Measurements from ENCODE around the gene TRIM28. TPM values are rescaled to one million over a fixed set of nuclear protein-coding genes. Genes with fewer than 3 reads are reported as not detected.

The TRIM28 gene
- total and polyA plus RNA-seq, 9 of the 15 experiments (the other 6 are each of a cell fraction or from before 2014, with no cell fraction given): 12.1 to 797 (median 490) TPM

GRCh38 chr19:58581227-58582141 is 37.6 kb downstream of the TRIM28 start (continued):
- TF ChIP-seq TCF7 (IDR thresholded peaks at IDR 0.05; ENCODE audit: borderline replicate concordance) (peak; percentile 85; the same call in 1 of the 2 replicates), ZNF143 (CRISPR knock-in tag; IDR thresholded peaks at IDR 0.05) (peak; percentile 56; the same call in 1 of the 2 replicates), RNF2 (IDR thresholded peaks at IDR 0.05) (peak; percentile 72), ATF1 (CRISPR knock-in tag; IDR thresholded peaks at IDR 0.05) (no peak), ATF1 (tag; IDR thresholded peaks at IDR 0.05) (peak; percentile 66), HMGXB4 (CRISPR knock-in tag; IDR thresholded peaks at IDR 0.05) (0 out of 2 replicates have a peak, but pooled peaks have one; percentile 50), TCF3 (CRISPR knock-in tag; IDR thresholded peaks at IDR 0.05) (peak; percentile 62; the same call in 1 of the 2 replicates), AFF1 (IDR thresholded peaks at IDR 0.05; ENCODE audit: low read depth in 1 of 2, partially characterized antibody in 2 of 2) (peak in 1 of 2 experiments; percentile 36), TARDBP (IDR thresholded peaks at IDR 0.05) (0 out of 2 replicates have a peak, but pooled peaks have one; percentile 63), LCOR (CRISPR knock-in tag; IDR thresholded peaks at IDR 0.05) (peak; percentile 73; the same call in 1 of the 2 replicates), MYNN (IDR thresholded peaks at IDR 0.05) (peak; percentile 77; the same call in 1 of the 2 replicates), MYNN (CRISPR knock-in tag; IDR thresholded peaks at IDR 0.05) (no peak), SMAD4 (CRISPR knock-in tag; conservative IDR thresholded peaks at IDR 0.05) (peak; percentile 86), NEUROD1 (IDR thresholded peaks at IDR 0.05; ENCODE audit: borderline replicate concordance, low read depth, low read length, partially characterized antibody) (peak; percentile 13), MEF2D (tag; conservative IDR thresholded peaks at IDR 0.05; ENCODE audit: low read depth) (0 out of 2 replicates have a peak, but pooled peaks have one; percentile 19), FOXJ2 (tag; IDR thresholded peaks at IDR 0.05) (no peak), RB1 (IDR thresholded peaks at IDR 0.05; ENCODE audit: low read depth) (peak; percentile 94), HMGN3 (IDR thresholded peaks at IDR 0.05; ENCODE audit: borderline replicate concordance, extremely low read depth, insufficient read length, low read depth, low read length) (peak; percentile 50), NR2C1 (IDR thresholded peaks at IDR 0.05) (peak; percentile 67; the same call in 1 of the 2 replicates), NR2C1 (tag; IDR thresholded peaks at IDR 0.05) (peak; percentile 41; the same call in 1 of the 2 replicates), CTCF (IDR thresholded peaks at IDR 0.05 in 2 of 3, conservative IDR thresholded peaks at IDR 0.05 in 1 of 3; ENCODE audit: insufficient read depth in 2 of 3, low read depth in 1 of 3, low read length in 3 of 3) (peak; percentile 100)

Data from K562 (cell line).